Fibroblast of pulmonary artery (primary cell): ENCODE results near the gene F3.

Source experiments
- DNase-seq: peaks from one replicate; pipeline ENCODE4 v3.0.0-alpha.2; 2010; ENCODE audit warnings: low read depth
- H3K4me3 ChIP-seq: replicated peaks from 2 replicates; pipeline ENCODE4 v1.5.1; 2011; ENCODE audit warnings: low read depth, mild to moderate bottlenecking, control low read depth, low read length, moderate library complexity
- TF ChIP-seq, protein P1 (sequence below): IDR thresholded peaks from 2 replicates; pipeline ENCODE4 v1.5.1; 2011; ENCODE audit warnings: mild to moderate bottlenecking, control low read depth, low read length, inconsistent platforms; ENCODE audit errors: missing control alignments

Gene F3

GRCh38 chr1:94515296-94515947, 26.1 kb downstream of the F3 start:
- no peak overlapping the region for H3K4me3 ChIP-seq
- TF ChIP-seq, protein P1, sequence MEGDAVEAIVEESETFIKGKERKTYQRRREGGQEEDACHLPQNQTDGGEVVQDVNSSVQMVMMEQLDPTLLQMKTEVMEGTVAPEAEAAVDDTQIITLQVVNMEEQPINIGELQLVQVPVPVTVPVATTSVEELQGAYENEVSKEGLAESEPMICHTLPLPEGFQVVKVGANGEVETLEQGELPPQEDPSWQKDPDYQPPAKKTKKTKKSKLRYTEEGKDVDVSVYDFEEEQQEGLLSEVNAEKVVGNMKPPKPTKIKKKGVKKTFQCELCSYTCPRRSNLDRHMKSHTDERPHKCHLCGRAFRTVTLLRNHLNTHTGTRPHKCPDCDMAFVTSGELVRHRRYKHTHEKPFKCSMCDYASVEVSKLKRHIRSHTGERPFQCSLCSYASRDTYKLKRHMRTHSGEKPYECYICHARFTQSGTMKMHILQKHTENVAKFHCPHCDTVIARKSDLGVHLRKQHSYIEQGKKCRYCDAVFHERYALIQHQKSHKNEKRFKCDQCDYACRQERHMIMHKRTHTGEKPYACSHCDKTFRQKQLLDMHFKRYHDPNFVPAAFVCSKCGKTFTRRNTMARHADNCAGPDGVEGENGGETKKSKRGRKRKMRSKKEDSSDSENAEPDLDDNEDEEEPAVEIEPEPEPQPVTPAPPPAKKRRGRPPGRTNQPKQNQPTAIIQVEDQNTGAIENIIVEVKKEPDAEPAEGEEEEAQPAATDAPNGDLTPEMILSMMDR = no peak
- no peak for DNase-seq

DNA sequence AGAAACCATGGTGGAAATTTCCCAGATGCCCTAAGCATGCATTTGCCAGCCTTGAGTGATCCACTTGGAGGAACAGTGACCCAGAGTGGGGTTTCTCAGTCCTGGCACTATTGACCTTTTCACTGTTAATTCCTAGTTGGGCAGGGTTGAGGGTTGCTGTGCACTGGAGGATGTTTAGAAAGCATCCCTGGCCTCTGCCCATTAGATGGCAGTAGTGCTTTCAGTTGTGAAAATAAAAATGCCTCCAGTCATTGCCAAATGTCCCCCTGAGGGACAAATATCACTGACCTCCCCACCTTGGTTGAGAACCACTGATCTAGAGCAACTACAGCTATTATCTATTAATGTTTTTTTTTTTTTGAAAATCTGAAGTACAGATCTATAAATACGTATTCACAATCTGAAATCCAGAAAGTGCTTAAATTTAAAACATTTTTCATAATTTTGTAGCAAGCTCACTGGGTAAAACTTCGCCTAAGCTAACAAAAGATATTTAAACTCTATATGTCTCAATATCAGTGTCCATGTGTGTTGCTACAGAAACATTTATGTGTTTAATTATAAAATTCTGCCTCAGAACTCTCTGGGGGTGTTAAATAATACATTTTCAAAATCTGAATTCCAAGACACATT, 27.3 kb downstream of the F3 start:
- TF ChIP-seq, protein P1 = peak; percentile 81
- peak; percentile 47 for DNase-seq
- no peak overlapping the region for H3K4me3 ChIP-seq

GRCh38 chr1:94512816-94513215, 28.7 kb downstream of the F3 start:
- no peak for DNase-seq
- TF ChIP-seq, protein P1 = no peak
- no peak overlapping the region for H3K4me3 ChIP-seq

- TF ChIP-seq, protein P1 = no peak
- DNase-seq = no peak
- no peak overlapping the region for H3K4me3 ChIP-seq
Observed at GRCh38 chr1:94504601-94505000, 37.0 kb downstream of the F3 start.

- TF ChIP-seq, protein P1 = no peak
- no peak for DNase-seq
- H3K4me3 ChIP-seq = no peak overlapping the region
Observed at GRCh38 chr1:94503153-94503552, 38.4 kb downstream of the F3 start.

DNA sequence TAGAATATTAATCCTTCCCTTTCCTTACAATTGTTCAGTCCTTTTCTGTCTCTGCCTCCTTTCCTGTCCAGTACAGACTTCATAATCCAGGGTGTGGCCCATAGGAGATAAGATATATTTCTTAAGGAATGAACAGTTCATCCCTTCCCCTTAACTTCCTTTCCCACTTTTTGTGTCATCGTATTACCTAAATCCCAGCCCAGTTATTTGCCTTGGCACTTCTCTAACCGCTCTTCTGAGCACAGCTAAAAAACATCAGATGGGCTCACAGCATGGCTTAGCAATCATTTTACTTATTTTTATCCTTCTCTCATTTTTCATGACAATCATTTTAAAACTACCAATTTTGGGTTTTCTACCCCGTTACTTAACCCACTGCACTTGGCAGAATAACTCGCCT, 39.6 kb downstream of the F3 start:
- TF ChIP-seq, protein P1 = no peak
- DNase-seq = peak; percentile 29
- H3K4me3 ChIP-seq = no peak overlapping the region

- DNase-seq = peak; percentile 9
- TF ChIP-seq, protein P1 = no peak
- H3K4me3 ChIP-seq = no peak overlapping the region
Observed at GRCh38 chr1:94501426-94501825, 40.1 kb downstream of the F3 start.
